GM12875 (cell line): ENCODE data around the gene TATDN2.

ENCODE experiments used
- H3K4me3 ChIP-seq: one replicate; pipeline ENCODE4 v1.5.1; 2011; ENCODE audit warnings: low read depth, low read length, control low read depth
- TF ChIP-seq, protein P1 (sequence below): IDR thresholded peaks from 2 replicates; pipeline ENCODE4 v1.5.1; 2011; ENCODE audit warnings: low read depth, mild to moderate bottlenecking, control low read depth, inconsistent platforms, low read length, moderate library complexity, borderline replicate concordance; ENCODE audit not compliant: insufficient read depth

The TATDN2 gene

DNA sequence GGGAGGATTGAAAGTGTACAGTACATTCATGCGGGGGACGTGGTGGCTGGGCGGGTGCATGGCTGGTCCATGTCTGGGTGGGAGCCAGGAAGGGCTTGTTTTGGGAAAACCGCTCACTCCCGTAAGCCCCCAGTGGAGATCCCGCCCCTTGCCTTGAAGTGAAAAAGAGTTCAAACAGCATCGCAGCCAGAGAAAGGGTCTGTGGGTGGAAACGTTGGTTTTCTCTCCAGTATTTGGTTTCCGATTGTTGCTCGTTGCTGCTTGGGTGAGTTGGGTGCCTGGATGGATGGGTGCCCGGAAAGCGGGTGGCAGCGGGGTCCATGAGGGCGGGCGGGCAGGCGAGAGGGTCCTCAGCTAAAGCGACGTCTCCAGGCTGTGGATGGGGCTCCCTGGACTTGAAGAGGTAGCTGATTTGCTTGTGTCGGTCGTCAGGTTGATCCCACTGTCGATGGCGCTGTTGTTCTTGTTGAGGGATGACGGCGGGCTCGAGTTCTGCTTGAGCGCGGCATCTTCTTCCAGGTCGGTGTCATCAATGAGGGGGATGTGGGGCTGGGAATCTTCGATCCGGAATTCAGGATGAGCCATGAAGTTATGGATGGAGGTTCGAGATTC, 80.3 kb downstream of the TATDN2 start:
- no peak overlapping the region for H3K4me3 ChIP-seq
- TF ChIP-seq, protein P1, sequence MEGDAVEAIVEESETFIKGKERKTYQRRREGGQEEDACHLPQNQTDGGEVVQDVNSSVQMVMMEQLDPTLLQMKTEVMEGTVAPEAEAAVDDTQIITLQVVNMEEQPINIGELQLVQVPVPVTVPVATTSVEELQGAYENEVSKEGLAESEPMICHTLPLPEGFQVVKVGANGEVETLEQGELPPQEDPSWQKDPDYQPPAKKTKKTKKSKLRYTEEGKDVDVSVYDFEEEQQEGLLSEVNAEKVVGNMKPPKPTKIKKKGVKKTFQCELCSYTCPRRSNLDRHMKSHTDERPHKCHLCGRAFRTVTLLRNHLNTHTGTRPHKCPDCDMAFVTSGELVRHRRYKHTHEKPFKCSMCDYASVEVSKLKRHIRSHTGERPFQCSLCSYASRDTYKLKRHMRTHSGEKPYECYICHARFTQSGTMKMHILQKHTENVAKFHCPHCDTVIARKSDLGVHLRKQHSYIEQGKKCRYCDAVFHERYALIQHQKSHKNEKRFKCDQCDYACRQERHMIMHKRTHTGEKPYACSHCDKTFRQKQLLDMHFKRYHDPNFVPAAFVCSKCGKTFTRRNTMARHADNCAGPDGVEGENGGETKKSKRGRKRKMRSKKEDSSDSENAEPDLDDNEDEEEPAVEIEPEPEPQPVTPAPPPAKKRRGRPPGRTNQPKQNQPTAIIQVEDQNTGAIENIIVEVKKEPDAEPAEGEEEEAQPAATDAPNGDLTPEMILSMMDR = no peak

DNA sequence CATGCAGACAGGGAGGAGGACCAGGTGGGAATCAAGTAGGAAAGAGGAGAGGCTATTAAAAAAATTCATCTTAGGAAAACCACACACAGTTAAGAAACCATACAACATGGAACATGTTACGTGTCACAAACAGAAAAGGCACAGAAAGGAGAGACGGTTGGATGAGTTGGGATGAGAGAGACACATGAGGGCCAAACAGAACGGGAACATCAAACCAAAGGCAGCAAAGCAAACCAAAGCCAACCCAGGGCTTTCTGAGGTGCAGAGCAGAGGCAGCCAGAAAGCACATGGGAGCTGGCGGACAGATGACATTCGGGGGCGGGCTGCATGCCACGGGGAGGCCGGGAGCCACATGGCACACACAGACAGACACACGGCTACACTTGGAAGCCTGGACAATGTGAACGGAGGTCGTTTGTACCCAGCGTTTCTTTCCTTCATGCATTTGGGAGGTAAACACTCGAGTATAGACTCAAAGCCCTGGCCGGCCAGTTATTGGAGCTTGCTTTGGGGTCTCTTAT, 81.3 kb downstream of the TATDN2 start:
- TF ChIP-seq, protein P1 = no peak
- H3K4me3 ChIP-seq = no peak overlapping the region

DNA sequence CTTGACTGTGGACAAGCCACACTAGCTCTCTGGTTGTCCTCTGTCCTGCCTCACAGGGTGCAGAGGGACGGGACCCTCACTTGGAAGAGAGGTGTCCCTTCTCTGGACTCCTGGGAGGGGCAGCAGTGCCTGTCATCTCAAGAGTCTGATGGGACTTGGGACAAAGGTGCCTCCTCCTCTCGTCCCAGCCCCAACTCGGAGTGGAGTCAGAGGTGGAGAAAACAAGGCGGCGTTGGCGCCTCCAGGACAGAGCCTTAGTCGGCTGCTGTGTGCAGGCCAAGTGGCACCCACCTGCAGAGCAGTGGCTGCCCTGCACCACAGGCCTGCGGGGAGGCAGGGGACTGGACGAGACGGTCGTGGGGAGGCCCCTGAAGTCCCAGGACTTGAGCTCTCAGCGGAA, 82.1 kb downstream of the TATDN2 start:
- no peak overlapping the region for H3K4me3 ChIP-seq
- TF ChIP-seq, protein P1 = no peak
